ENCODE data around the gene SYT14. TPM values are rescaled to one million over a fixed set of nuclear protein-coding genes. Genes with fewer than 3 reads are reported as not detected.
"Not testable (repeated sequence)": the region's sequence is repeated elsewhere in the genome, so short reads cannot be mapped to it uniquely, and the experiment has no call there.

SYT14 gene
- total RNA-seq, 1 experiment from 2014 or later = 2.1 TPM

DNA sequence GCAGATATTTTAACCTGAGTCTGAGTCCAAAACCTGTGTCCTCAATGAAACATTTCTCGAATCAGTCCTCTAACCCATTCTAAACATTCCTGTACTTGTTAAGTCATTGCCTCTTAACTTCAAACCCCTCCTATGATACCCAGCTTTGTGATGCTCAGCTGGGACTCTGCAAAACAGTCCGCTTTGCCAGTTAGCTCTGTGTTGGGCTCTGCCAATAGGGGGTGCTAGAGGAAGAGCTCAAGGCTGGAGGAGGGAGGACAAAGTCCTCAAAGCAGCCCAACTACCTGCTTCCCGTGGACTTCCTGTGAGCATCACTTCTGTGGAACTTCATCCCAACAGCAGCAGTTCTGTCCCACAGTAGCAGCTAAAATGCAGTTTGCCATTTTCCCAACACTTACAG lies 38.1 kb upstream of the SYT14 start:
- no TSS peak for BruUV-seq (replicated peaks)
- H3K36me3 Mint-ChIP-seq (ENCODE audit: insufficient read depth, unreplicated experiment) = peaks cover 11% of the 10 kb centered on the region
- H3K27me3 Mint-ChIP-seq (ENCODE audit: unreplicated experiment) = no peaks in the 10 kb centered on the region
- peak; percentile 39 for TF ChIP-seq CTCF (IDR thresholded peaks at IDR 0.05; ENCODE audit: unreplicated experiment)
- DNase-seq = peak; percentile 42
- no peaks in the 10 kb centered on the region for H3K9me3 Mint-ChIP-seq (ENCODE audit: low read depth, unreplicated experiment)
- intact Hi-C loops (cut with micrococcal nuclease; ENCODE audit: unreplicated experiment) = loop anchor here (5.0 kb wide), 1 partner anchor 38 kb away; no protein-coding TSS in a partner anchor
- peaks cover 36% of the 10 kb centered on the region for H3K4me1 Mint-ChIP-seq (ENCODE audit: low read depth, unreplicated experiment)
- CTCF ChIA-PET = interaction anchor here (0.8 kb wide), 1 partner anchor 10 kb away, joined by 3 read pairs; no protein-coding TSS in a partner anchor
- H3K27ac Mint-ChIP-seq (ENCODE audit: unreplicated experiment) = no peak overlapping the region
- no peak overlapping the region for H3K4me3 Mint-ChIP-seq (ENCODE audit: low read depth, unreplicated experiment)

DNA sequence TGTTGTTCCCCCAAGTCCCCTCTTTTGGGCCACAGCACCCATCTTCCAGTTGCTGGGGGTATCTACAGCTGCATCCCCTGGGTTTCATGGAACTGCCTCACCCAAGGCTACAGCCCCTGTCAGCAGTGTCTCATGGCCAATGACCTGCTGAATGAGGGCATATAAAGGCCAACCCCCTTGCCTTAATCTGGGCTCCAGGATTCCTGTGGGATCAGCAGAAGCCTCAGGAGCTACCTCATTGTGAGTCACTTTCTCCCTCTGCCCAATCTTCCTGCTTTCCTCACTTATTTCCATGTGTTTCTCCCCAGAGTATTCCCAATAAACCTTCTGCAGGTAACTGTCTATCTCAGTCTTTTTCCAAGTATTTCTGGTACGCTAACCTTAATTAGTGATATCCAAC lies 37.3 kb upstream of the SYT14 start:
- TF ChIP-seq CTCF (IDR thresholded peaks at IDR 0.05; ENCODE audit: unreplicated experiment) = no peak
- H3K4me3 Mint-ChIP-seq (ENCODE audit: low read depth, unreplicated experiment) = no peak overlapping the region
- no peak for DNase-seq
- H3K27me3 Mint-ChIP-seq (ENCODE audit: unreplicated experiment) = no peaks in the 10 kb centered on the region
- peaks cover 28% of the 10 kb centered on the region for H3K4me1 Mint-ChIP-seq (ENCODE audit: low read depth, unreplicated experiment)
- H3K9me3 Mint-ChIP-seq (ENCODE audit: low read depth, unreplicated experiment) = no peaks in the 10 kb centered on the region
- no peak overlapping the region for H3K27ac Mint-ChIP-seq (ENCODE audit: unreplicated experiment)
- BruUV-seq (replicated peaks) = no TSS peak
- intact Hi-C loops (cut with micrococcal nuclease; ENCODE audit: unreplicated experiment) = no loop called here
- CTCF ChIA-PET = interaction anchor here (0.6 kb wide), 1 partner anchor 12 kb away, joined by 6 read pairs; no protein-coding TSS in a partner anchor
- H3K36me3 Mint-ChIP-seq (ENCODE audit: insufficient read depth, unreplicated experiment) = peaks cover 5% of the 10 kb centered on the region

- H3K27me3 Mint-ChIP-seq (ENCODE audit: unreplicated experiment) = no peaks in the 10 kb centered on the region
- no peak overlapping the region for H3K27ac Mint-ChIP-seq (ENCODE audit: unreplicated experiment)
- H3K4me1 Mint-ChIP-seq (ENCODE audit: low read depth, unreplicated experiment) = peaks cover 23% of the 10 kb centered on the region
- H3K4me3 Mint-ChIP-seq (ENCODE audit: low read depth, unreplicated experiment) = no peak overlapping the region
- BruUV-seq (replicated peaks) = no TSS peak
- H3K36me3 Mint-ChIP-seq (ENCODE audit: insufficient read depth, unreplicated experiment) = peaks cover under 1% of the 10 kb centered on the region
- no peaks in the 10 kb centered on the region for H3K9me3 Mint-ChIP-seq (ENCODE audit: low read depth, unreplicated experiment)
- intact Hi-C loops (cut with micrococcal nuclease; ENCODE audit: unreplicated experiment) = no loop called here
- DNase-seq = no peak
- CTCF ChIA-PET = interaction anchor here (0.6 kb wide), 1 partner anchor 12 kb away, joined by 6 read pairs; no protein-coding TSS in a partner anchor
- no peak for TF ChIP-seq CTCF (IDR thresholded peaks at IDR 0.05; ENCODE audit: unreplicated experiment)
Observed at GRCh38 chr1:209901211-209901610, 36.8 kb upstream of the SYT14 start.

- peaks cover 13% of the 10 kb centered on the region for H3K4me1 Mint-ChIP-seq (ENCODE audit: low read depth, unreplicated experiment)
- H3K4me3 Mint-ChIP-seq (ENCODE audit: low read depth, unreplicated experiment); H3K36me3 Mint-ChIP-seq (ENCODE audit: insufficient read depth, unreplicated experiment); H3K27ac Mint-ChIP-seq (ENCODE audit: unreplicated experiment); intact Hi-C loops (cut with micrococcal nuclease; ENCODE audit: unreplicated experiment); DNase-seq; BruUV-seq (replicated peaks); H3K27me3 Mint-ChIP-seq (ENCODE audit: unreplicated experiment); H3K9me3 Mint-ChIP-seq (ENCODE audit: low read depth, unreplicated experiment): not testable (repeated sequence)
- CTCF ChIA-PET = interaction anchor here (1.1 kb wide), 1 partner anchor 8 kb away, joined by 7 read pairs; no protein-coding TSS in a partner anchor
Observed at GRCh38 chr1:209904774-209905173, 33.2 kb upstream of the SYT14 start.

DNA sequence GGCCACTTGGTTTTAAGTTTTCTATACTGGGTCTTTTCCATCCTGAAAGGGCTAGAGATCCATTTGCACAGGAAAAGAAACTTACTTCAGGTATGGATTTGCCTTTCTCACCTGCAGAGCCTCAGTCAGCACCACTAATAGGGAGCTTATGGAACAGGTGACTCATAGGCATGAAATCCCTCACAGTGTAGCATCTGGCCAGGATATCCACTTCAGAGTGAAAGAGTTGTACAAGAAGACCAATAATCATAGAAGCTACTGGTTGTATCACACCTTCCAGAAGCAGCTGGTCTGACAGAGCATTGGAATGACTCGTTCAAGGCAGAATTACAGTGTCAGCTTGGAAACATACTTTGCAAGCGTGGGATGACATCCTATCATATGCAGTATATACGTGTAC lies 26.3 kb upstream of the SYT14 start:
- DNase-seq = no peak
- no peaks in the 10 kb centered on the region for H3K4me1 Mint-ChIP-seq (ENCODE audit: low read depth, unreplicated experiment)
- no peak for TF ChIP-seq CTCF (IDR thresholded peaks at IDR 0.05; ENCODE audit: unreplicated experiment)
- no peaks in the 10 kb centered on the region for H3K9me3 Mint-ChIP-seq (ENCODE audit: low read depth, unreplicated experiment)
- CTCF ChIA-PET = no interaction called here
- intact Hi-C loops (cut with micrococcal nuclease; ENCODE audit: unreplicated experiment) = no loop called here
- H3K27ac Mint-ChIP-seq (ENCODE audit: unreplicated experiment) = no peak overlapping the region
- H3K4me3 Mint-ChIP-seq (ENCODE audit: low read depth, unreplicated experiment) = no peak overlapping the region
- no peaks in the 10 kb centered on the region for H3K36me3 Mint-ChIP-seq (ENCODE audit: insufficient read depth, unreplicated experiment)
- H3K27me3 Mint-ChIP-seq (ENCODE audit: unreplicated experiment) = no peaks in the 10 kb centered on the region
- BruUV-seq (replicated peaks) = no TSS peak

All from Calu3 (cell line).